Hematopoietic multipotent progenitor cell treated with erythropoietin and hydrocortisone succinate and interleukin-3 and kit ligand, for 4 days (in vitro differentiated cells): ENCODE results near the gene SCART1.
A peak's percentile ranks its signal among the peaks of the same experiment; 100 is the strongest.
"Not testable (repeated sequence)": the region's sequence is repeated elsewhere in the genome, so short reads cannot be mapped to it uniquely, and the experiment has no call there.

Experiments used
- DNase-seq: peaks from one replicate; pipeline ENCODE4 v3.0.0-alpha.2; 2015

The SCART1 gene

GRCh38 chr10:133438711-133439273 lies 15.0 kb upstream of the SCART1 start:
- peak; percentile 74 for DNase-seq

- DNase-seq: no peak
Observed at GRCh38 chr10:133439517-133440461, 14.0 kb upstream of the SCART1 start.

DNA sequence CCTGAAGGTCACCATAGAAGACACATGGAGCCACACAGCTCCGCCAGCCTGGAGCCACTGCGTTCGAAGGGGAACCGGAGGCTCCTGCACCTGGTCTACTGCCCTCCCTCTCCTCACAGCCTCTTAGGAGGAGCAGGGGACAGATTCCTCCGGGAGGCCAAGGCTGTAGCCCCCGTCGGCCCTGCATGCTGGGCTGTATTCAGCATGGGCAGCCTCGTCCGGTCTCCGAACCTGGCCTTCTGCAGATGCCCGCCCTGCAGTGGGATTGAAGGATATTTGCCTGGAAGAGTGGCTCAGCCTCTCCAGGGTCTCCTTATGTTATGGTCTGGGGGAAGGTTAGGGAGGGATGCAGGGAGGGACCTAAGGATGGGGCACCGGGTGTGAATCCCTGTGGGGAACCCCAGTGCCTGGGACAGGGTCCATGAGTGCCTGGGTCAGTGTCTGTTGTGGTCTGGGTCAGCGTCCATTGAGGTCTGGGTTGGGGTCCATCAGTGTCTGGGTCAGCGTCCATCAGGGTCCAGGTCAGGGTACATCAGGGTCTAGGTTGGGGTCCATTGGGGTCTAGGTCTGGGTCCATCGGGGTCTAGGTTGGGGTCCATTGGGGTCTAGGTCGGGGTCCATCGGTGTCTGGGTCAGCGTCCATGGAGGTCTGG lies 13.0 kb upstream of the SCART1 start:
- no peak for DNase-seq

- DNase-seq: not testable (repeated sequence)
Observed at GRCh38 chr10:133441356-133441755, 12.4 kb upstream of the SCART1 start.

DNA sequence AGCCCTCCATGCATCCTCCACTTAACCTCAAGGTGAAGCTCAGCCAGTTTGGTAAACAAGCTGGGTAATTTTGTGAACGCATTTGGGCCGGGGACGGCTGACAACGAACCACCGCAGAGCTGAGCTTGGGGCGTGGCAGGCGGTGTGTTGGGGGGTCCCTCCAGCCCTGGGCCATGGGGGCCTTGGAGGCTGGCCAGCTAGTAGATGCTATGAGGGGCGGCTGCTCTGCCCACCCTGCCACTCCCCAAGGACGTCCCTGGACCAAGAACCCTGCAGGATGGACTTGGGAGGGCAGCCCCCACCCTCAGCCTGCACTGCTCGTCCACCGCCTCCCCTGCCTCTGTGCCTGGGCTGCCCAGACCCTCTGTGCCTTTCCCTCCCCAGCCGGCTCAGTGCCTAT lies 12.0 kb upstream of the SCART1 start:
- DNase-seq: no peak

DNA sequence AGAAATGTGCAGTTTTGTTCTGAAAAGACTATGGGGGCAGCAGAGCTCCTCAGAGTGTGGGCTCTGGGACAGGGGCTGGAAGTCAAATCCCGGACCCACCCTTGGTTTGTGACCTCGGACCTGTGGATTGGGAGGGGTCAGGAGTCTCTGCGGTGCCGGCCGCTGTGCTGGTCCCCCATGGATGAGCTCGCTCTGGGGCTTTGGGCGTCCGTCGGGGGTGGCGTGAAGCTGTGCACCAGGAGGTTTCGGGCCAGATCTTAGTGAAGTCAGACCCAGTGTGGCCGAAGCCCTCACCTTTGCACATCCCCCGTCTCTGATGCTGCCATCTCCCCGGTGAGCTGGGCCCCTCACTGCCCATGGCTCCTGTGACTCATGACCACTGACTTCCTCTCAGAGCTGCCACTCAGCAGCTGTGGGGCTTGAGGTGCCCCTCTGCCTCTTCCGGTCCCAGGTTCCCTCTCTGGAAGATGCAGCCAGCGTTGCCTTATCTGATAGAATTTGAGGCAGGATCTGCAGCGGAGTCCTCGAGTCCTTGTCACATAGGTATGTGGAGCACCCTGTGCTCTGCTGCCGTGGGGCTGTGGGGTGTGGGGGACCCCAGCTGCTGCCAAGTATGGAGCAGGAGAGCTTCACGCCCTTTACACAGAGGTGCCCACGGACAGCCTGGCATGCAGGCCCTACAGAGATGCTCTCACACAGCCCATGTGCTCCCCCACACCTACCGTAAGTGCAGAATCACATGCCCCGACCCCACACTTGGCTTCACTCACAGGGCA lies 11.4 kb upstream of the SCART1 start:
- peak; percentile 73 for DNase-seq

GRCh38 chr10:133442967-133443924 lies 10.5 kb upstream of the SCART1 start:
- DNase-seq: no peak

- DNase-seq: no peak
Observed at GRCh38 chr10:133444342-133445267, 9.1 kb upstream of the SCART1 start.

- no peak for DNase-seq
Observed at GRCh38 chr10:133445268-133445732, 8.4 kb upstream of the SCART1 start.

DNA sequence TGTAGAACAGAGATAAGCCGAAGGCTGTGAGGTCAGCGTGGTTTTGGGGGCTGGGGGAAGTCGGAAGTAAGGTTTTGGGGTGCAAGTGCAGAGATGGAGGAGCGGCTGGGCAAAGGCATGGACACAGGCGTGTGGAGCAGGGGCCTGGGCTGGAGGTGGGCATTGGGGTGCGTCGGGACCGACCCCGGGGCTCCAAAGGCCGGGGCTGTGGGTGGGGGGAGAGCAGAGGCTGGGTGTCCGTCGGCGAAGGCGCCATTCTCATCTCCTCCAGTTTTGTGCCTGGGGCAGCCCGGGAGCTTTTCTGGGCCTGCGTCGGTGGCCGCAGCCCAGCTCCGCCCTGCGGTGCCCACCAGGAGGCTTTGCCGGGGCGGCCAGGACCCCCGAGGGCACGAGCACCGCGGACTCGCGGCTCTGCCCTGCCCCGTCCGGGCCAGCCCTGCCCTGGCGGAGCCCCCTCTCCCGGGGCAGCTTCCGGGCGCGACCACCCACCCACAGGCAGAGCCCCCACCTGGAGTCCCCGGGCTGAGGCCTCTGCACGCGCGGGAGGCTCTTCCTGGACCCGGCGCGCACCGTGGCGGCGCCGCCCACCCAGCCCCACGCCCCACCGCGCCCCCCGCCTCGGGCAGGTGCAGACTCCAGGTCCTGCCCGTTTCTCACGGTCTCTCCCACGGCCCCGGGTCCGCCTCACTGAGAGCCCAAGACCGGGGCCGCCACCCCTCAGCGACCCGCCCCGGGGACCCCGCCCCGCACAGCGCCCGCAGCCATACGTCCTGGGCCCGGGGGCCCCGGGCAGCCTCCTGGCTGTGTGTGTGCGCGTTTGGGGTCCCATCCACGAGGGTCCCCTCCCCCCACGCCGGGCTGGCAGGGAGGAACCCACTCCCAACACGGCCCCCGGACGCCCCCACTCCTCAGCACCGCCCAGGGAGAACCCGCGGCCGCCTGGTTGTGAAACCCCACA lies 7.7 kb upstream of the SCART1 start:
- no peak for DNase-seq

- DNase-seq: no peak
Observed at GRCh38 chr10:133446979-133447378, 6.8 kb upstream of the SCART1 start.

DNA sequence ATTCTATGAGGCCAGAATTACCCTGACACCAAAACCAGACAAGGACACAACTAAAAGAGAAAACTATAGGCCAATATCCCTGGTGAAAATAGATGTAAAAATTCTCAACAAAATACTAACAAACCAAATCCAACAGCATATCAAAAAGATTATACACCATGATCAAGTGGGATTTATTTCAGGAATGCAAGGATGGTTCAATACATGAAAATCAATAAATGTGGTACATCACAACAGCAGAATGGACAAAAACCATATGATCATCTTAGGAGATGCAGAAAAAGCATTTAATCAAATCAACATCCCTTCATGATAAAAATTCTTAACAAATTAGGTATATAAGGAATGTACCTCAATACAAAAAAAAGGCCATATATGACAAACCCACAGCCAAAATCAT lies 5.6 kb upstream of the SCART1 start:
- no peak for DNase-seq

DNA sequence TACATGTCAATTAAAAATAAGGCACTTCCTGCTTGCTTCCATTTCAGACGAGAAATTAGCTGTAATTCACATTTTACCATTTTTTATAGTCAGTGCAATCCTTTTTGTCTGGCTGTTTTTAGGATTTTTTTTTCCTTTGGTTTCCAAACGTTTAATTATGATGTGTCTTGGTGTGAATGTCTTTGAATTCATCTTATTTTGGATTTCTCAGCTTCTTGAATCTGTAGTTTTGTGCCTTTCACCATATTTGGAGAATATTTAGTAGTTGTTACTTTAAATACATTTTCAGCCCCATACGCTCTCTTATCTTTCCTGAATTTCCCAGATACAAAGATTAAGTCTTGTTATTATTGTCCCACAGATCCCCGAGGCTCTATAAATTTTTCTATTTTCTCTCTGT lies 2.4 kb upstream of the SCART1 start:
- DNase-seq: no peak

DNA sequence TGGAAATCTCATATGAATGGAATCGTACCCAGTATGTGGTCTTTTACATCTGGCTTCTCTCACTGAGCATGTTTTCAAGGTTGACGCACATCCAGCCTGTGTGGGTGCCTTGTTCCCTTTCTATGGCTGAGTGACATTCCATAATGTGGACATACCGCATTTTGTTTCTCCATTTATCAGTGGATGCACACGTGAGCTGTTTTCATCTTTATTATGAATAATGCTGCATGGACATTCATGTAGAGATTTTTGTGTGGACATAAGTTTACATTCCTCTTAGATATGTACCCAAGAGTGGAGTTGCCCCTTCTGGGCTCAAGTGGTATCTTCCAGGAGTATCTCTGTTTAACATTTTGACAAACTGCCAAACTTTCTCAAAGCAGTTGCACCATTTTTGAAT lies 1.3 kb upstream of the SCART1 start:
- DNase-seq: no peak

GRCh38 chr10:133454204-133454893 lies 604 bp downstream of the SCART1 start:
- DNase-seq: no peak

DNA sequence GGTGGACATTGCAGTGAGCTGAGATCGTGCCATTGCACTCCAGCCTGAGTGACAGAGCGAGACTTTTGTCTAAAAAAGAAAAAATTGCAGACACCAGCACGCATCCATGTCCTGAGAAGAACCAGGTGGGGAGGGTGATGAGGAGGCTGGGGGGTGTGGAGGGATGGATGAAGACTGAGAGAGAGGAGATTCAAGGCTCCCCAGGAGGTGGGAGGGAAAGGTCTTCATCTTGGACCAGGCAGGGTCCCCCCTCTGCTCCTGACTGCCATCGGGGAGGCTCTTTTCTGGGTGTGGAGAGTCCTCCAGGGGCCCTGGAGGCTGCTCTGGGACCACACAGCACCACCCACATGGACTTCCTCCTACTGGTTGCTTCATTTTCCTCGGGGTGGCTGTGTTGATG lies 1.5 kb downstream of the SCART1 start:
- no peak for DNase-seq

DNA sequence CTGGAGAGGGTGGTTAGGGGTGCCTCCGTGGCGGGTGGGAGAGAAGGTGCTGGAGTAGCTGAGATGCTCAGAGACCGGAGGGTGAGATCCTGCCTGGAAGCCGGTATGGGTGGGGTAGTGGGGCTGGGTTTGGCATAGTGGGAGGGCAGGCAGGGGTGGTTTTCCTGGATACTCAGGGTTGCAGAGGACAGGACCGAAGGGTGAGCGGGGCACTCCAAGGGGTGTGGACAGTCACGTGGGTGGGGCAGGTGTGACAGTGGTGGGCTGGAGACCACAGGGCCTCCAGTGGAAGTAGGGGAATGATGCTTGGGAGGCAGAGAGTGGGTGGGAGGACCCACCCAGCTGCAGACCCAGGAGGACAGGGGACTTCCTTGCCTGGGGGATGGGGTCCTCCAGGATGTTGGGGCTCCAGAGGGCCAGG lies 1.9 kb downstream of the SCART1 start:
- no peak for DNase-seq

DNA sequence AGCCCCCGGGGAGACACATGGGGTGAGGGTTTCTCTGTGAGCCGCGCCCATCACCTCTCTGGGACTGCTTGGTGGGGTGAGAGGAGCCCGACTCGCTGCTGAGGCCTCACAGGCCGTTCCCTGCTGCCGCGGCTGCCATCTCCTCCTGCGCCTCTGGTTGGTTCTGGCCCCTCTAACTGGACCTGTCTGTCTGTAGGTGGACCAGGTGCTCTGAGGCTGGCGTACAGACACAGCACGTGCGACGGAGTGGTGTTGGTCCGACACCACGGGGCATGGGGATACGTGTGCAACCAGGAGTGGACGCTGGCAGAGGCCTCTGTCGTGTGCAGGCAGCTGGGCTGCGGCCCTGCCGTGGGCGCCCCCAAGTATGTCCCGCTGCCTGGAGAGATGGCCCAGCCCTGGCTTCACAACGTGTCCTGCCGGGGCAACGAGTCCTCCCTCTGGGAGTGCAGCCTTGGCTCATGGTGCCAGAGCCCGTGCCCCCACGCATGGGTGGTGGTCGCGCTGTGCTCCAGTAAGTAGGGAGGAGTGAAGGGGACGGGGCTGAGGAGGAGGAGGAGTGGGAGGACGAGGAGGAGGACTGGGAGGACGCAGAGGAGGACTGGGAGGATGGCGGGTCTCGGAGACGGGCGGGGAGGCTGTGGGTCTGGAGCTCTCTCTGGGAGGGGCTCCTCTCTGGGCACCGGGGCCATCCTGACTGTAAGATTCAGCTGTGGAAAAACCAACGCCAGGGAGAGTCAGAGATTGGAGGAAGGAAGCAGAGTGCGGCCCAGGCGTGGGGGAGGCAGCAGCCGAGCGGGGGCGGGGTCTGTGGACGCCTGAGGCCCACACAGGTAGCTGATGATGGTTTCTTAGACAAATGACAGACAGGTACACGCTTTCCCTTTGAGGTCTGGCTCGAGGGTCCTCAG lies 2.6 kb downstream of the SCART1 start:
- no peak for DNase-seq
